IPS-15b (cell line): ENCODE data around the gene RCAN2.

Experiments
- H3K27me3 ChIP-seq: one replicate; pipeline ENCODE4 v1.6.1; 2013; ENCODE audit warnings: low read length; ENCODE audit not compliant: control insufficient read depth, insufficient read depth
- H3K36me3 ChIP-seq: one replicate; pipeline ENCODE4 v1.6.1; 2013; ENCODE audit warnings: low read length; ENCODE audit not compliant: control insufficient read depth, insufficient read depth
- H3K4me1 ChIP-seq: one replicate; pipeline ENCODE4 v1.6.1; 2013; ENCODE audit warnings: mild to moderate bottlenecking, low read length; ENCODE audit not compliant: control insufficient read depth, insufficient read depth
- H3K4me3 ChIP-seq: one replicate; pipeline ENCODE4 v1.5.1; 2013; ENCODE audit warnings: low read depth, low read length
- H3K9ac ChIP-seq: one replicate; pipeline ENCODE4 v1.6.1; 2013; ENCODE audit warnings: low read depth, mild to moderate bottlenecking, low read length
- H3K9me3 ChIP-seq: one replicate; pipeline ENCODE4 v1.6.1; 2013; ENCODE audit warnings: mild to moderate bottlenecking, low read length; ENCODE audit not compliant: control insufficient read depth, insufficient read depth

The RCAN2 gene

DNA sequence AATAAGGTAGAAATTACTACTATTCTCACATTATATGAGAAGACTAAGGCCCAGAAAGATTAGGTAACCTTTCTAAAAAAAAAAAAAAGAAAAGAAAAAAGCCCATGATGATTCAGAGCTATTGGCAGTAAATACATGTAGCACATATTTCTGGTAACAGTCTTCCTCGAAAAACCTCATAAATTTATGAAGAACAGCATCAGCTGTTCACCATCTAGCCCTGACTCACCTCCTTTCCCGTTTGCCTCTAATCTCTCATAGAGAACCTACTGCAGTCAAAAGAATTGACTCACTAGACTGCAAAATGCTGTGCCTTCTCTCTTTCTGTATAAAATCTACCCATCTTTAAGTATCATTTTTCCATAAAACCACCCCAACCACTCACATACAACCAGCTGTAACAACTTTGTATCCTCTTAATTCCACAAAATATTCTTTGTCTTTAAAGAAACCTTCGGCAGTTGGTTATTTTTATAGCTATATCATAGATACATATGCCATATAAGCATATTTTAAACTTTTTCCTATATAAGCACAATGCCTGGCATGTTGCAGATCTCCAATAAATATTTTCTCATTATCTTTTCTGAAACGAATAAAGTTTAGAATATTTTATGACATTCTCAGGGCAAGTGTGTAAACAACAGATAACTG lies 167.8 kb downstream of the RCAN2 start:
- Histone ChIP-seq H3K4me1 (peaks cover 8% of the 10 kb centered on the region), H3K9ac (no peak overlapping the region), H3K36me3 (no peaks in the 10 kb centered on the region), H3K9me3 (no peaks in the 10 kb centered on the region), H3K27me3 (no peaks in the 10 kb centered on the region), H3K4me3 (no peak overlapping the region)

DNA sequence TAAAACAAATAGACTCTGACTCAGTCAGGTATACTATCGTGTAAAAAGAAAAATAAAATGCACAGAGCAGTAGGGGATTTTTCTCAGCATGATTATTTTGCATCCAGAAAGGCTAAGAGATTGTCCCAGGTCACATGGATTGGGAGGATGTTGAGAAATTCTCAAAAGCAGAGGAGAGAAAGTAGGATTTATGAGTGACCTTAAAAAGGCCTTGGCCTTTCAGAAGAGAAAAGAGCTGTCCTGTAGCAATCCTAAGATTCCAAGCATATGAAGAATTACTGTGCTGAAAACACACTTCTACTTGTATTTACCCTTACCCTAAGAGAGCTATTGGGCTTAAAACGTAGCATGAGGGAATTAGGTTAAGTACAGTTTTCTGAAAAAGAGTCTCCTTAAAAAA lies 170.7 kb downstream of the RCAN2 start:
- no peak overlapping the region for H3K4me3 ChIP-seq
- no peak overlapping the region for H3K9ac ChIP-seq
- H3K9me3 ChIP-seq, result no peaks in the 10 kb centered on the region
- H3K36me3 ChIP-seq, result no peaks in the 10 kb centered on the region
- peaks cover 1% of the 10 kb centered on the region for H3K4me1 ChIP-seq
- no peaks in the 10 kb centered on the region for H3K27me3 ChIP-seq

DNA sequence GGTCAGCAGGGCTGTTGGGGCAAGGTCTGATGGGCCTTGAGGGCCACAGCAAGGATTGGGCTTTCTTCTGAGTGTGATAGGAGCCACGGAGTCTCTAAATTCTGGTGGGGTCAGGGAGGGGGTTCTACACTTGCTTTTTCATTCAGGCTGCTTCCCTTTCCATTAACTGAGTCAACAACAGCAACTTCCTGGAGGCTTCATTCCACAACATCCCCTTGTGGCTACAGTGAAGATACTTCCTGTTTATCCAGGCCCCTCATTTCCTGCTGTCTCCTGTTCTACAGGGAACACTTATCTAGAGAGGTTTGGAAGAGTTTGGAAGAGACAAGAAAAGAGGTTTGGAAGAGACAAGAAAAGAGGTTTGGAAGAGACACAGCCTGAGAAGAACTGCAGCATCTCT lies 175.7 kb downstream of the RCAN2 start:
- H3K4me3 ChIP-seq, result no peak overlapping the region
- no peak overlapping the region for H3K9ac ChIP-seq
- no peaks in the 10 kb centered on the region for H3K36me3 ChIP-seq
- H3K4me1 ChIP-seq, result no peaks in the 10 kb centered on the region
- no peaks in the 10 kb centered on the region for H3K9me3 ChIP-seq
- no peaks in the 10 kb centered on the region for H3K27me3 ChIP-seq

DNA sequence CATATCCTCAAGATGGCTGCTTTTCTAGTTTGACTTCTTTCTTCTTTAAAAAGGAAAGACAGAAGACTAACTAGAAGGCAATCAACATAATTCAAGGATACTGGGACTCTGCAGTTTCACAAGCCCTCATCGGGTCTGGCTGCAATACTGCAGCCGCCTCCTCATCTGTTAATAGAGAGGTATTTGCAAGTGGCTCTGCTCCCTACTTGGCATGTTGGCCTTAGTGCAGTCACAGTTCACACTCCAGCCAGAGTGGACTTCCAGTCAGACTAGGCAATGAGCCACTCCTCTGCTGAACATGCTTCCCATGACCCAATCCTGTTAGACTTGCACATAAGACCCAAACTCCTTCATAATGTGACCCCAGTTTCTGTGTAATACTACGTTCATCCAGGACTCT lies 178.6 kb downstream of the RCAN2 start:
- H3K27me3 ChIP-seq, result no peaks in the 10 kb centered on the region
- H3K9ac ChIP-seq, result no peak overlapping the region
- H3K4me1 ChIP-seq, result no peaks in the 10 kb centered on the region
- H3K4me3 ChIP-seq, result no peak overlapping the region
- H3K36me3 ChIP-seq, result no peaks in the 10 kb centered on the region
- no peaks in the 10 kb centered on the region for H3K9me3 ChIP-seq

DNA sequence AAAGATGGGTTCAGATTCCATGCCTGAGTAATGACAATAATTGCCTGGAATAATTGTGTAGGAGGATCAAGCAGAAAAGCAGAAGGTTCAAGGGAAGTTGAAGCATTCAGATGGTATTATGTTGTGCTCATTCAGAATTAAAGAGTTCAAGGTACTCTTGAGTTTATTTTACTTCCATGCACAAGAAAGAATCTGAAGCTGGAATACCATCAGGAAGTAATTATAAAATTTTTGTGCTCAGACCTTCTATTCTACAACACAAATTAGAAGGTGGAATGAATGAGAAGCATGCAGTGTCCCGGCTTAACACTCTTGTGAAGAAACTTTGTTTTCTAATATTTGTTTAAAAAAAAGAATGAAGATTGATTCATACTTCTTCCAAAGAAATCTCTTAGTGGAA lies 181.1 kb downstream of the RCAN2 start:
- Histone ChIP-seq H3K27me3 (no peaks in the 10 kb centered on the region), H3K4me1 (no peaks in the 10 kb centered on the region), H3K4me3 (no peak overlapping the region), H3K36me3 (no peaks in the 10 kb centered on the region), H3K9ac (no peak overlapping the region), H3K9me3 (no peaks in the 10 kb centered on the region)

DNA sequence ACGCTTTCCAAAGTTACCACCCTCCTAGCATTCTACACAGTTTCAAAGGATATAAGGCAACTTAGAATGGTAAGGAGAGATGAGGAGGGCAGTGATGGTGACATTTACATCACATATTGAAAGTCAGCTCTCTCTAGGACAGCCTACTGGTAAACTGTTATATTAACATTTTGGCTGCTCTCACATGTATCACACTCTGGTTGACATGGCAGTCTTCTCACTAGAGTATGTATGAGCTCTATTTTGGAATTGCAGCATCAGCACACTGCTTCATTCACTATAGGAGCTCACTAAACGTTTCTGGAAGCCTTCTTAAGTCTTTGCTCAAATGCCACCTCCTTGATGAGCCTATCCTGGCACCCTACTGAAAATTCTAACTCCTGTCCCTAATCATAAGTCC lies 184.8 kb downstream of the RCAN2 start:
- no peaks in the 10 kb centered on the region for H3K4me1 ChIP-seq
- H3K27me3 ChIP-seq, result no peaks in the 10 kb centered on the region
- no peak overlapping the region for H3K4me3 ChIP-seq
- no peaks in the 10 kb centered on the region for H3K9me3 ChIP-seq
- no peaks in the 10 kb centered on the region for H3K36me3 ChIP-seq
- no peak overlapping the region for H3K9ac ChIP-seq

DNA sequence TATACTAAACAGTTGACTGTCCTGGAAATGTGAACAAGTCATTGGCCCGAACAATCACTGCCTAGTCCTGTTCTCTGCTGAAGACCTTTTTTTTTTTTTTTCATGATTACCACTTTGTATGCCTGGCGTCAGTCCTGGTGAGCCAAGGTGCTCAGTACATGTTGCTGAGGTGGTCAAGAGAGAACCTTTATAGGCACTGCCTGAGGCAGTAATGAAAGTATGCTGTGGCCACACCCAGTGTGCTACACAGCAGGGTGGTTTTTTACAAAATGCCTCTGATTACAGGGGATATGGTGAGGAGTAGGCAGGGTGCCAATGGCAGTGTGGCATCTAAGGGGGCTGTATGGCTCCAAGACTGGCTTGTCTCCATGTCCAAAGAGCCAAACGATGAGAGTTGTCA lies 185.4 kb downstream of the RCAN2 start:
- no peaks in the 10 kb centered on the region for H3K27me3 ChIP-seq
- H3K9me3 ChIP-seq, result no peaks in the 10 kb centered on the region
- no peaks in the 10 kb centered on the region for H3K36me3 ChIP-seq
- H3K9ac ChIP-seq, result no peak overlapping the region
- H3K4me3 ChIP-seq, result no peak overlapping the region
- no peaks in the 10 kb centered on the region for H3K4me1 ChIP-seq

DNA sequence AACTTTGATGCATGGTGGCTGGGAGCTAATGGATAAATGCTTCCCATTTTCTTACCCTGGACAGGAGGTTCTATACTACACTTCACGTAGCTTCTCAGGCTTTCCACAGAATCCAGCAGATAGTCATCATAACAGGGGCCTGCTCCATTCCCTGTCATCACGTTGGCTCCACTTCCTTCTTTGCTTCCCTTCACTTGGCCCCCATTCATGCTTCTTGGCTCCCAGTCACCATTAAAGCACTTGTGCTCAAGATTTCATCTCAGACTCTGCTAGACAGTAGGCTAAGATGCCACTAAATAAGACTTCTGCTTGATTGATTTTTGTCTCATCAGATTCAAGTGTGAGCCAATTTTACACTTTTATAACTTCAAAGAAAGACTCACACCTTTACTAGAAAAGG lies 186.0 kb downstream of the RCAN2 start:
- no peaks in the 10 kb centered on the region for H3K9me3 ChIP-seq

DNA sequence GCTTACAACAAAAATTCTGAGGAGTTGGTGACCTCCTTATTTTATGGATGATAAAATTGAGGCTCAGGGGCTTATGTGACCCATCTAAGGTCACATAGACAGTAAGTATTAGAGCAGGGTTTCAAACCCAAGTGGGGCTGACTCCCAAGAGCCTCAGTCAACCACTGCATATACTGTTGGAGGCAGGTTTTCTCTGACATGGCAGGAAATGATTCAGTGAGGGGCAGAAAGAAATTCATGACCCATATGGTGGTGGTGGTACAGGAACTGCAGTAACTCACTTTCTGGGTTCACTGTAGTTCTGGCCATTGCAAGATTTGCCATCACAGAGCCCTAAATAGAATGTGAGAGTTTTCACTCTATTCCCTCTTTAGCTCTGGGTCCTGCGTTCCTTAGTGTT lies 188.4 kb downstream of the RCAN2 start:
- H3K9me3 ChIP-seq, result no peaks in the 10 kb centered on the region
- no peak overlapping the region for H3K9ac ChIP-seq
- H3K4me1 ChIP-seq, result no peaks in the 10 kb centered on the region
- no peaks in the 10 kb centered on the region for H3K27me3 ChIP-seq
- no peaks in the 10 kb centered on the region for H3K36me3 ChIP-seq
- H3K4me3 ChIP-seq, result no peak overlapping the region

More for the DNA sequence above, 186.0 kb downstream of the RCAN2 start:
- no peak overlapping the region for H3K4me3 ChIP-seq
- no peak overlapping the region for H3K9ac ChIP-seq
- no peaks in the 10 kb centered on the region for H3K4me1 ChIP-seq
- no peaks in the 10 kb centered on the region for H3K27me3 ChIP-seq
- no peaks in the 10 kb centered on the region for H3K36me3 ChIP-seq

DNA sequence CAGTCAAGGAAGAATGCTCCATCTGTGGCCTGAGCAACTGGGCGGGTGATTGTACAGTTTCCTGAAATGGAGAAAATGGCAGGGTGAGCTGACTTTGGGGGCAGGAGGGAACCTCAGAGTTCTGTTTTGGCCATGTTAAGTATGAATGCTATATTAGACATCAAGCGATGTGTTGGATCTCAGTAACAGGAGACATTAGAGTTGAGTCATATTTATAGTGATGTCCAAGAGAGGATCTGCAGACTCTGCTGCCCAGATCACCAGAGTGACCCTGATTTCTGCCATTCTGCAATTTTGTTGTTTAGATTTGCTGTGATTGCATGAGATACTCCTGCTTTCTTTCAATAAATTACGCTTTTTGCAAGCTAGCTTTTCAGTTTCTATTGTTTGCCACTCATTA lies 189.1 kb downstream of the RCAN2 start:
- Histone ChIP-seq H3K9ac (no peak overlapping the region), H3K4me3 (no peak overlapping the region), H3K36me3 (no peaks in the 10 kb centered on the region), H3K4me1 (no peaks in the 10 kb centered on the region), H3K9me3 (no peaks in the 10 kb centered on the region), H3K27me3 (no peaks in the 10 kb centered on the region)

DNA sequence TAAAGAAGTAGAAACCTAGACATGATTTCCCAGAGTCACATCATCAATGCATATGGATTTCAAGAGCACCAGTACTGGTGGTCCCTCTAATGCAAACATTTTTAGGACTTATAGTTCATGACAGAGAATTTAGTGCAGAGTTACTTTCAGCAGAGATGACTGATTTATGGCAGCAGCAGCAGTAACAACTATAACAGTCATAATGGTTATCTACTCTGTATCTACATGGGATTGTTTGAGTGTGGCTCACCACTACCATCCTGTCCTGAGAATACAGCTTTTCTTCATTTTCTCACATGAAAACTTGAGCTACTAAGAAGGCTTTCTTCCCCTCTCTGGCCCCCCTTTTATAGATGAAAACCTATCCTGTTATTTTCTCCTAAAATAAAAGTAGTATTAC lies 192.0 kb downstream of the RCAN2 start:
- Histone ChIP-seq H3K36me3 (no peaks in the 10 kb centered on the region), H3K4me3 (no peak overlapping the region), H3K9ac (no peak overlapping the region), H3K27me3 (no peaks in the 10 kb centered on the region), H3K4me1 (no peaks in the 10 kb centered on the region), H3K9me3 (no peaks in the 10 kb centered on the region)

DNA sequence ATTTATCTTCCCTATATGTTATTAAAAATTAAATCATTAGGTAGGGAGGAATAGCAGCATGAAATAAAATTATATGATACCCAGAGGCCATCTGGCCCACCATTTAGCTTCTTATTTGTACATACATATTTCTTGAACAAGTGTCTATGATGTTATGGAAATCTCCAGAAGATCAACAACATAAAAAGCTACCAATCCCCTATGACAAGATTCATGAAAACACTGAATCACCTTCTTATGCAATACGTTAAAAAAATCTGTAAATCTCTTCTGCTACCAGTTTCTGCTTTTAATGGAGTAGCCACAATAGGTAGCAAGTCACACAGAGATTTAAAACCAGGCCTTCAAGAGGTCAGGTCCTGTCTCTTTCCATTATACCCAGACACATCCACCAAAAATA lies 194.7 kb downstream of the RCAN2 start:
- no peak overlapping the region for H3K4me3 ChIP-seq
- H3K4me1 ChIP-seq, result no peaks in the 10 kb centered on the region
- H3K27me3 ChIP-seq, result no peaks in the 10 kb centered on the region
- no peaks in the 10 kb centered on the region for H3K9me3 ChIP-seq
- no peak overlapping the region for H3K9ac ChIP-seq
- H3K36me3 ChIP-seq, result no peaks in the 10 kb centered on the region
